WTC11 (cell line): ENCODE data around the gene CPPED1.

Experiments used
- AFF4 ChIP-seq: sonication (generic); formaldehyde crosslinking; IDR thresholded peaks from 2 replicates; pipeline ENCODE4 v1.8.1; 2023; ENCODE audit warnings: mild to moderate bottlenecking, missing genetic modification reagents, borderline replicate concordance
- CREM ChIP-seq: sonication (generic); formaldehyde crosslinking; IDR thresholded peaks from 2 replicates; pipeline ENCODE4 v1.8.1; 2022; ENCODE audit warnings: mild to moderate bottlenecking, missing genetic modification reagents, moderate library complexity
- CTCF ChIP-seq: fragments of 200-600 bp; IDR thresholded peaks from 2 replicates; pipeline ENCODE4 v1.8.0; 2022; ENCODE audit warnings: antibody characterized with exemption
- E2F5 ChIP-seq: sonication (generic); formaldehyde crosslinking; IDR thresholded peaks from 2 replicates; pipeline ENCODE4 v1.8.1; 2022; ENCODE audit warnings: mild to moderate bottlenecking, moderate library complexity, missing genetic modification reagents
- GRHL2 ChIP-seq: fragments of 250-450 bp; sonication (Bioruptor Pico); IDR thresholded peaks from 2 replicates; pipeline ENCODE4 v1.8.0; 2022; ENCODE audit warnings: mild to moderate bottlenecking, moderate library complexity; ENCODE audit not compliant: insufficient replicate concordance, severe bottlenecking
- MAX ChIP-seq: sonication (generic); formaldehyde crosslinking; IDR thresholded peaks from 2 replicates; pipeline ENCODE4 v1.8.0; 2022; ENCODE audit warnings: mild to moderate bottlenecking, missing genetic modification reagents
- ZNF232 ChIP-seq: sonication (generic); formaldehyde crosslinking; IDR thresholded peaks from 2 replicates; pipeline ENCODE4 v1.8.0; 2022; ENCODE audit warnings: mild to moderate bottlenecking, missing genetic modification reagents

GRCh38 chr16:12760819-12761611 lies 42.7 kb downstream of the CPPED1 start:
- no peak for TF ChIP-seq ZNF232 (CRISPR knock-in tag)
- no peak for TF ChIP-seq AFF4 (CRISPR knock-in tag)
- no peak for TF ChIP-seq CTCF
- no peak for TF ChIP-seq GRHL2 (CRISPR knock-in tag)
- no peak for TF ChIP-seq CREM
- no peak for TF ChIP-seq MAX
- TF ChIP-seq E2F5, result no peak
